DOHH2 (cell line): Measurements from ENCODE around the gene FAM53A.

Experiments used
- CTCF ChIP-seq: fragments of 200-600 bp; sonication (generic); IDR thresholded peaks from one replicate; pipeline ENCODE4 v1.5.1; 2014; ENCODE audit warnings: antibody characterized with exemption, mild to moderate bottlenecking, low read depth, low read length; ENCODE audit not compliant: poor library complexity, severe bottlenecking
- EZH2phosphoT487 ChIP-seq: fragments of 200-600 bp; sonication (generic); IDR thresholded peaks from 2 replicates; pipeline ENCODE4 v1.6.1; 2017; ENCODE audit warnings: borderline replicate concordance, mild to moderate bottlenecking, antibody characterized with exemption, low read length, moderate library complexity, mixed read lengths

GRCh38 chr4:1716065-1716945 lies 32.2 kb upstream of the FAM53A start:
- TF ChIP-seq CTCF (no peak), EZH2phosphoT487 (no peak)
